ENCODE data around the gene ZFP28.

DNA sequence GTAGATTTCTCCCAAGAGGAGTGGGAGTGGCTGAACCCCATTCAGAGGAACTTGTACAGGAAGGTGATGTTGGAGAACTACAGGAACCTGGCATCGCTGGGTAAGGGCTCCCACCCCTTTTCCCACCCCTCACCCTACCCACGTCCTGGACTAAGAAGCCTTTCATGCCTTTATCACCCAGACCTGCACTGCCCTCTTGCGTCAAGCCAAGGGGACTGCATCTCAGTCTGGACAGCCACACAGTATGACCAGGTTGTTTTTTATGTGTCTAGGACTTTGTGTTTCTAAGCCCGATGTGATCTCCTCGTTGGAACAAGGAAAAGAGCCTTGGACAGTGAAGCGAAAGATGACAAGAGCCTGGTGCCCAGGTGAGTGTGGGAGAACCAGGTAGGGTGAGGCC lies 8.8 kb downstream of the ZFP28 start:
- TF ChIP-seq CTCF (conservative IDR thresholded peaks at IDR 0.05; ENCODE audit: low read length) (no peak), EZH2phosphoT487 (IDR thresholded peaks at IDR 0.05; ENCODE audit: borderline replicate concordance, low read depth, low read length) (no peak)
